Stimulated activated CD8-positive, alpha-beta memory T cell treated with anti-CD3 and anti-CD28 coated beads, Interleukin-7, amount 100 ng/mL, for 1 hour (primary cell): ENCODE data around the gene STOX1.
A peak's percentile ranks its signal among the peaks of the same experiment; 100 is the strongest.
"Not testable (repeated sequence)": the region's sequence is repeated elsewhere in the genome, so short reads cannot be mapped to it uniquely, and the experiment has no call there.

Experiments
- DNase-seq, 2 donors: peaks; one replicate each; pipeline ENCODE4 v3.0.0-alpha.2; 2020; ENCODE audit warnings: low read depth in 2 of 2

STOX1 gene, protein sequence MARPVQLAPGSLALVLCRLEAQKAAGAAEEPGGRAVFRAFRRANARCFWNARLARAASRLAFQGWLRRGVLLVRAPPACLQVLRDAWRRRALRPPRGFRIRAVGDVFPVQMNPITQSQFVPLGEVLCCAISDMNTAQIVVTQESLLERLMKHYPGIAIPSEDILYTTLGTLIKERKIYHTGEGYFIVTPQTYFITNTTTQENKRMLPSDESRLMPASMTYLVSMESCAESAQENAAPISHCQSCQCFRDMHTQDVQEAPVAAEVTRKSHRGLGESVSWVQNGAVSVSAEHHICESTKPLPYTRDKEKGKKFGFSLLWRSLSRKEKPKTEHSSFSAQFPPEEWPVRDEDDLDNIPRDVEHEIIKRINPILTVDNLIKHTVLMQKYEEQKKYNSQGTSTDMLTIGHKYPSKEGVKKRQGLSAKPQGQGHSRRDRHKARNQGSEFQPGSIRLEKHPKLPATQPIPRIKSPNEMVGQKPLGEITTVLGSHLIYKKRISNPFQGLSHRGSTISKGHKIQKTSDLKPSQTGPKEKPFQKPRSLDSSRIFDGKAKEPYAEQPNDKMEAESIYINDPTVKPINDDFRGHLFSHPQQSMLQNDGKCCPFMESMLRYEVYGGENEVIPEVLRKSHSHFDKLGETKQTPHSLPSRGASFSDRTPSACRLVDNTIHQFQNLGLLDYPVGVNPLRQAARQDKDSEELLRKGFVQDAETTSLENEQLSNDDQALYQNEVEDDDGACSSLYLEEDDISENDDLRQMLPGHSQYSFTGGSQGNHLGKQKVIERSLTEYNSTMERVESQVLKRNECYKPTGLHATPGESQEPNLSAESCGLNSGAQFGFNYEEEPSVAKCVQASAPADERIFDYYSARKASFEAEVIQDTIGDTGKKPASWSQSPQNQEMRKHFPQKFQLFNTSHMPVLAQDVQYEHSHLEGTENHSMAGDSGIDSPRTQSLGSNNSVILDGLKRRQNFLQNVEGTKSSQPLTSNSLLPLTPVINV

GRCh38 chr10:68826764-68827591 is at the start of gene STOX1:
STOX1 (plus strand) TSS chr10:68827531; CDS start chr10:68827624, 93 bp downstream.
- DNase-seq: peak; percentile 2 to 29

DNA sequence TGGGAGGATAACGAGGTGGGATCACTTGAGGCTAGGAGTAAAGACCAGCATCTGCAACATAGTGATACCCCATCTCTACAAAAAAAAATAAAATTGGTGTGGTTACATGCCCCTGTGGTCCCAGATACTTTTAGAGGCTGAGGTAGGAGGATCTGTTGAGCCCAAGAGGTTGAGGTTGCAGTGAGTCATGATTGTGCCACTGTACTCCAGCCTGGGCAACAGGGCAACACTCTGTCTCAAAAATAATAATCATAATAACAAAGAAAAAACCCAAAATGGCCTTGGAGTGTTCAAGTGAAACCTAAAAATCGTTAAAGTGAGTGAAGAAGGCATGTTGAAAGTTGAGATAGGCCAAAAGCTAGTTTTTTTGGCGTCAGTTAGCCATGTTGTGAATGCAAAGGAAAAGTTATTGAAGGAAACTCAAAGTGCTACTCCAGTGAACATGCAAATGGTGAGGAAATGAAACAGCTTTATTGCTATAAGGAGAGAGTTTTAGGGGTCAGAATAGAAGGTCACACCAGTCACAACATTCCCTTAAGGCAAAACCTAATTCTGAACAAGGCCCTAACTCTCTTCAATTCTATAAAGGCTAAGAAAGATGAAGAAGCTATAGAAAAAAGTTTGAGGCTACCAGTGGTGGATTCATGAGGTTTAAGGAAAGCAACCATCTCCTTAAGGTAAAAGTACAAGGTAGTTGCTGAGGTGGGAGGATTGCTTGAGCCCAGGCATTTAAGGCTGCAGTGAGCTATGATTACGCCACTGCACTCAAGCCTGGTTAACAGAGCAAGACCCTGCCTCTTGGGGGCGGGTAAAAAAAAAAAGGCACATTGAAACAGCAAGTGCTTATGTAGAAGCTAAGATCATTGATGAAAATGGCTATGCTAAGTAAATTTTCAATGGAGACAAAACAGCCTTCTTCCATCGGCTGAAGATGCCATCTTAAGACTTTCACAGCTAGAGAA is 45.4 kb upstream of the STOX1 start:
- DNase-seq: no peak

DNA sequence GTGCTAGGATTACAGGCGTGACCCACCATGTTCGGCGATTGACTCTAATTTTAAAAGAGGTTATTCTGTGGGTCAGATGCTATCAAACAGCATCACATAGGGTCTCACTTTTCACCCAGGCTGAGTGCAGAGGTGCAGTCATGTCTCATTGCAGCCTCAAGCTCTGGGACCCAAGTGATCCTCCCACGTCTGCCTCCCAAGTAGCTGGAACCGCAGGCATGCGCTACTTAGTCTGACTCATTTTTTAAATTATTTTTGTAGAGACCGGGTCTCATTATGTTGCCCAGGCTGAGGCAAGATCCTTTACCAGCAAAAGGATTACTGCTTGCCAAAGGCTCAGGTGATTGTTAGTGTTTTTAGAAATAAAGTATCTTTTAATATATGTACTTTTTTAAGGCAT is 42.9 kb upstream of the STOX1 start:
- DNase-seq: no peak

DNA sequence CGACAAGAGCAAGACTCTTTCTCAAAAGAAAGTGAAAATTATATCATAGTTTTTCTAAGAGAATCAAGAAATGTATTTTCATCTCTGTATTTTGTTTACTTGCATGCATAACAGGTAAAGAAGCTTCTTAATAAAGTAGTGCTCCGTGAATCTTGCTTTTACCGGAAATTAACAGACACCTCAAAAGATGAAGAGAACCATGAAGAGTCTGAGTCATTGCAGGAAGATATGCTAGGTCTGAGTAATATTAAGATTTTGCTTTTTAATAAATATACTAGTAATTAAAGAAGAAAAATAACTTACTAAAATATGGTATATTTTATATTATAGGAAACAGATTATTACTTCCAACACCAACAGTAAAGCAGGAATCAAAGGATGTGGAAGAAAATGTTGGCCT is 39.5 kb upstream of the STOX1 start:
- no peak for DNase-seq

- DNase-seq: no peak
Measured at GRCh38 chr10:68790476-68790875, 36.9 kb upstream of the STOX1 start.

DNA sequence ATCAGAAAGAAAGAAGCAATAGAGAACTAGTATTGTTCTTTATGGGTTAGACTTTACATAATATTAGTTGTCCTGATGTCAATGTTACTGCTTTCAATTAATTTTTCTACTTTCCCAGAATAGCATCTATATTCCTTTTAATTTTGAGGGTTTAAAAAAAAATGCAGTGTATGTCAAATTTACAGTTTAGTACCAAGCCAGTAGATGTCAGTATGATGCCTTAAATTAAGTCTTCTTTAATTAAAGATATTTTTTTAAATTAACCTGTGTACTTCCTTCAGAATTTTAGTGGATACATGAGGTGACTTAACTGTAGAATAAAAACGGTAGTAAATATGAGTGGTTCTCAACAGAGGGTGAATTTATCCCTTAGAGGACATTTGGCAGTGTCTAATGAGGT is 35.2 kb upstream of the STOX1 start:
- no peak for DNase-seq

DNA sequence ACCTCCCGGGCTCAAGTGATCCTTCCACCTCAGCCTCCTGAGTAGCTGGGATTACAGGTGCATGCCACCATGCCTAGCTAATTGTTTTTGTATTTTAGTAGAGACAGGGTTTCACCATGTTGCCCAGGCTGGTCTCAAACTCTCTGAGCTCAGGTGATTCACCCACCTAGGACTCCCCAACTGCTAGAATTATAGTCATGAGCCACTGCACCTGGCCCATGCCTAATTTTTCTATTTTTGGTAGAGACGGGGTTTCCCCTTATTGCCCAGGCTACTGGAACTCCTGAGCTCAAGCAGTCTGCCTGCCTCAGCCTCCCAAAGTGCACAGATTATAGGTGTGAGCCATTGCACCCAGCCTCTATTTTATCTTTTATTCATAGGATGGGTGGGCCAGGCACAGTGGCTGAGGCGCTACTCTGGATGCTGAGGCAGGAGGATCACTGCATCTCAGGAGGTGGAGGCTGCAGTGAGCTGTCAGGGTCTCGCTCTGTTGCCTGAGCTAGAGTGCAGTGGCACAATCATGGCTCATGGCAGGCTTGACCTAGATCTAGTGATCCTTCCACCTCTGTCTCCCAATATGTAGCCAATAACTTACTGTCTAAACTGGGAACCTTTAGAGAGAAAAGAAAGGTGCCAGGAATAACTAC is 31.3 kb upstream of the STOX1 start:
- no peak for DNase-seq

GRCh38 chr10:68796605-68797004 is 30.7 kb upstream of the STOX1 start:
- DNase-seq: no peak

GRCh38 chr10:68800211-68800610 is 27.1 kb upstream of the STOX1 start:
- DNase-seq: no peak

DNA sequence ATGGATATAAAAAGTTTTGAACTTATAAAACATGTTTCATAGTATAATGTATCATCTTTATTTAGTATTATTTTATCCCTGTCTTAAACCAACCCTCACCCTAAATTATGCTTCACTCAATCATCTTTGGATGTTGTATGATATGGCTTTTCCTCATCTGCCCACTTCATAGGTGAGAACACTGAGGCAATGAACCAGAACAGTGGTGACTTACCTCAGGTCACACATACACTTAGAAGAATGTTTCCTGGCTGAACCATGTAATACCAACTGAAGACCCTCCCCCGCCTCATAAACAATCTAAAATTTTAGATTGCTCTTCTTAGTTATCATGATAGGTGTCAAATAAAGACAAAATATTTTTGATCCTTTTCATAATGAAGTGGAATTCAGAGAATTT is 22.6 kb upstream of the STOX1 start:
- DNase-seq: no peak

DNA sequence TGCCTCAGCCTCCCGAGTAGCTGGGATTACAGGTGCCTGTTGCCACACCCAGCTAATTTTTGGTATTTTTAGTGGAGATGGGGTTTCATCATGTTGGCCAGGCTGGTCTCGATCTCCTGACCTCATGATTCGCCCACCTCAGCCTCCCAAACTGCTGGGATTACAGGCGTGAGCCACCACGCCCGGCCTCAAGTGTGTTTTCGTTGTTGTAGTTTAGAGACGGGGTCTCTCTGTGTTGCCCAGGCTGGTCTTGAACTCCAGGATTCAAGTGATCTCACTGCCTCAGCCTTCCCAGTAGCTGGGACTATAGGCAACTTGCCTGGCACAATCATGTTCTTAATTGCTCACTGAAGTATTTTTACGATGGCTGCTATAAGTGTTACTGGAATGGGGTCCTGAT is 16.5 kb upstream of the STOX1 start:
- DNase-seq: not testable (repeated sequence)

DNA sequence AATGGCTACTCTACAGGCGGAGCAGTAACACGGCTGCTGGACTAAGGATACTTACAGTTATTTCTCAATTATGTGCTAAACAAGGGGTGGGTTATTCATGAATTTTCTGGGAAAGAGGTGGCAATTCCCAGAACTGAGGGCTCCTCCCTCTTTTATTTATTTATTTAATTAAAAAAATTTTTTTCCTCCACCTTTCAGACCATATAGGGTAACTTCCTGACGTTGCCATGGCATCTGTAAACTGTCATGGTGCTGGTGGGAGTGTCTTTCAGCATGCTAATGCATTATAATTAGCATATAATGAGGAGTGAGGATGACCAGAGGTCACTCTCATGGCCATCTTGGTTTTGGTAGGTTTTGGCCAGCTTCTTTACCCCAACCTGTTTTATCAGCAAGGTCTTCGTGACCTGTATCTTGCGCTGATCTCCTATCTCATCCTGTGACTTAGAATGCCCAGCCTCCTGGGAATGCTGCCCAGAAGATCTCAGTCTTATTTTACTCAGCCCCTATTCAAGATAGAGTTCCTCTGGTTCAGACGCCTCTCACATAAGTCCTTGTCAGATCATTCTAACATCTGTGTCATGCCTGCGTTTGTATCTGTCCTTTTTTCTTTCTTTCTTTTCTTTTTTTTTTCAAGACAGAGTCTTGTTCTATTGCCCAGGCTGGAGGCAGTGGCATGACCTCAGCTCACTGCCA is 15.9 kb upstream of the STOX1 start:
- no peak for DNase-seq

DNA sequence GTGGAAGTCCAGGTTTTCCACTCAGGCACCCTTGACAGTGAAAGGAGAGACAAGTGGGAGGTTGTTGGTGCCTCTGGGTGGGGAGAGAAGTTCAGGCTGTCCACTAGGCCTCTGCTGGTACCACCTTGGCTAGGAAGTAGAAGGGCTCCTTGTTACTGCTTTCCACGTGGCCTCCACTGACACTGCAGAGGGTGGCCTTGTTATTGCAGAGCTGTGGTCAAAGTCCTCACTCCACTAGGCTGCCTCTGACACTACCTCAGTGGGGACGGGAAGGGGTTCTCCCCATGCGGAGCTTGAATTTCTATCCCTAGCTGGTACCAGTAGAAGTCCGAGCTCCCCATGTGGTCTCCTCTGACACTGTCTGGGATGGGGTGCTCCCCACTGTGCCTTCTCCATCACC is 14.9 kb upstream of the STOX1 start:
- no peak for DNase-seq

GRCh38 chr10:68813559-68813958 is 13.8 kb upstream of the STOX1 start:
- no peak for DNase-seq

- DNase-seq: no peak
Measured at GRCh38 chr10:68816796-68817412, 10.4 kb upstream of the STOX1 start.

GRCh38 chr10:68820359-68820758 is 7.0 kb upstream of the STOX1 start:
- DNase-seq: not testable (repeated sequence)

DNA sequence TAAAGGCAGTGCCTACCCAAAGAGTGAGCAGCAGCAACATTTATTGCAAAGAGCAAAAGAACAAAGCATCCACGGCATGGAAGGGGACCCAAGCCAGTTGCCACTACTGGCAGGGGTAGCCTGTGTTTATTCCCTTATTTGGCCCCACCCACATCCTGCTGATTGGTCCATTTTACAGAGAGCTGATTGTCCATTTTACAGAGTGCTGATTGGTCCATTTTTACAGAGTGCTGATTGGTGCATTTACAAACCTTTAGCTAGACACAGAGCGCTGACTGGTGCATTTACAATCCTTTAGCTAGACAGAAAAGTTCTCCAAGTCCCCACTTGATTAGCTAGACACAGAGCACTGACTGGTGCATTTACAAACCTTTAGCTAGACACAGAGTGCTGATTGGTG is 4.7 kb upstream of the STOX1 start:
- not testable (repeated sequence) for DNase-seq

DNA sequence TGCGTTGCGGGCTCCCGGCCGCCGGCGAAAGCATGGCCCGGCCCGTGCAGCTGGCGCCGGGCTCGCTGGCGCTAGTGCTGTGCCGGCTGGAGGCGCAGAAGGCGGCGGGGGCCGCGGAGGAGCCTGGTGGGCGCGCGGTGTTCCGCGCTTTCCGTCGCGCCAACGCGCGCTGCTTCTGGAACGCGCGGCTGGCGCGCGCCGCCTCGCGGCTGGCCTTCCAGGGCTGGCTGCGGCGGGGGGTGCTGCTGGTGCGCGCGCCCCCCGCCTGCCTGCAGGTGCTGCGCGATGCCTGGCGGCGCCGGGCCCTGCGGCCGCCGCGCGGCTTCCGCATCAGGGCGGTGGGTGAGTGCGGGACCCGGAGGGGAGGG is 245 bp downstream of the STOX1 start:
- not testable (repeated sequence) for DNase-seq

GRCh38 chr10:68828083-68828601 is 811 bp downstream of the STOX1 start:
- DNase-seq: not testable (repeated sequence)
